ENCODE measurements around the gene VSIG1.

GRCh38 chrX:108091264-108091877 is 46.5 kb downstream of the VSIG1 start, which contains the start of the genes ATG4A and PSMD10:
- TF ChIP-seq POLR2A (IDR thresholded peaks at IDR 0.05; ENCODE audit: low read length) (peak; percentile 91), GATA1 (IDR thresholded peaks at IDR 0.05; ENCODE audit: low read depth, low read length) (no peak)

Measured in erythroblast (primary cell).